ENCODE measurements around the gene C17orf100. TPM values are rescaled to one million over a fixed set of nuclear protein-coding genes. Genes with fewer than 3 reads are reported as not detected.

C17orf100 gene
- total and polyA plus RNA-seq, 10 of the 15 experiments (the other 5 are each of a cell fraction or from before 2014, with no cell fraction given) = 0.84 to 4.7 (median 1.8) TPM

DNA sequence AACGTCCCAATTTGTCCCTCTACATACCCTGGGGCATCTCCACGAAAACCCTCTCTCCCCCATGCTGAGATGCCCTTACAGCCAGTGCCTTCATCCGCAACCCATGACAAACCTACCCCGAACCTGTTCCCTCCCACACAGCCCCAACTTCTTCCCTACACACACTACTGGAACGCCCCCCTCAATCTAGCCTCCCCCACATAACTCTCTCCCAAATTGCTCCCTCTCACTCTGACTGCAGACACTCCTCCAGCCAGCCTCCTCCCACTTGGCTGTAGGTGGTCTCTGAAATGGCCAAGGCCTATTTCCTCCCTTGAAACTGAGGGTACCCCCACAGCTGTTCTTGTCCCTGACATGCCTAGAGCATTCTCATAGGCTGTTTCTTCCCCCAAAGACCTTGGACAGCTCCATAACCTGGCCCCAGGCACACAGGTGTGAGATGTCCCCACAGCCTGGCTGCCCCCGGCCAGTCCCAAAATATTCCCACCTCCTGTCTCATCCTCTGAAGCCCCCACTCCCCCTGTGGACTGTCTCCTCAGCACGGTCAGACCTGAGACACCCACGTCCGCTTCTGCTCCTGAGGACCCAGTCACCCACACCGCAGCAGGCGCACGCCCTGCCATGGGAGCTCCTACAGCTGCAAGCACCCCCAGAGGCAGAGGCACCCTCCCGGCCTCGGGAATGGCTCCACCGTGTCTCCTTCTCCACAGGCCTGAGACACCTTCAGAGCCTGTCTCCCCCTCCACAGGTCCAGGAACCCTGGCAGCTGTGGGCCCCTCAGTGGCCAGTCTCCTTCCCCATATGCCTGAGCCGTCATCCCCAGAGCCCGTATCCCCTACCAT, 14.7 kb upstream of the C17orf100 start:
- CTCF ChIA-PET = interaction anchor here (0.6 kb wide), 1 partner anchor 163 kb away, joined by 3 read pairs; no protein-coding TSS in a partner anchor

More for the DNA sequence above, 14.7 kb upstream of the C17orf100 start:
- H3K27me3 ChIP-seq (replicated peaks in 1 of 2; ENCODE audit: control insufficient read depth in 2 of 2, insufficient read depth in 2 of 2, low read length in 1 of 2) = no peaks in the 10 kb centered on the region
- SMC1A ChIA-PET (ENCODE audit: uncharacterized antibody, unreplicated experiment) = no interaction called here
- peaks cover 29% of the 10 kb centered on the region for H3K79me2 ChIP-seq (ENCODE audit: control insufficient read depth, insufficient read depth, low read length)
- H3K27ac ChIP-seq (ENCODE audit: control insufficient read depth, insufficient read depth) = no peak overlapping the region
- ATAC-seq = no peak
- no peak for FAIRE-seq
- peaks cover 11% of the 10 kb centered on the region; the same call in 1 of the 2 replicates for H3K4me1 ChIP-seq (ENCODE audit: control insufficient read depth, insufficient read depth, low read length)
- TF ChIP-seq, protein P1, sequence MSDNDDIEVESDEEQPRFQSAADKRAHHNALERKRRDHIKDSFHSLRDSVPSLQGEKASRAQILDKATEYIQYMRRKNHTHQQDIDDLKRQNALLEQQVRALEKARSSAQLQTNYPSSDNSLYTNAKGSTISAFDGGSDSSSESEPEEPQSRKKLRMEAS (IDR thresholded peaks at IDR 0.05; ENCODE audit: low read depth, low read length) = no peak
- TF ChIP-seq, protein P2, sequence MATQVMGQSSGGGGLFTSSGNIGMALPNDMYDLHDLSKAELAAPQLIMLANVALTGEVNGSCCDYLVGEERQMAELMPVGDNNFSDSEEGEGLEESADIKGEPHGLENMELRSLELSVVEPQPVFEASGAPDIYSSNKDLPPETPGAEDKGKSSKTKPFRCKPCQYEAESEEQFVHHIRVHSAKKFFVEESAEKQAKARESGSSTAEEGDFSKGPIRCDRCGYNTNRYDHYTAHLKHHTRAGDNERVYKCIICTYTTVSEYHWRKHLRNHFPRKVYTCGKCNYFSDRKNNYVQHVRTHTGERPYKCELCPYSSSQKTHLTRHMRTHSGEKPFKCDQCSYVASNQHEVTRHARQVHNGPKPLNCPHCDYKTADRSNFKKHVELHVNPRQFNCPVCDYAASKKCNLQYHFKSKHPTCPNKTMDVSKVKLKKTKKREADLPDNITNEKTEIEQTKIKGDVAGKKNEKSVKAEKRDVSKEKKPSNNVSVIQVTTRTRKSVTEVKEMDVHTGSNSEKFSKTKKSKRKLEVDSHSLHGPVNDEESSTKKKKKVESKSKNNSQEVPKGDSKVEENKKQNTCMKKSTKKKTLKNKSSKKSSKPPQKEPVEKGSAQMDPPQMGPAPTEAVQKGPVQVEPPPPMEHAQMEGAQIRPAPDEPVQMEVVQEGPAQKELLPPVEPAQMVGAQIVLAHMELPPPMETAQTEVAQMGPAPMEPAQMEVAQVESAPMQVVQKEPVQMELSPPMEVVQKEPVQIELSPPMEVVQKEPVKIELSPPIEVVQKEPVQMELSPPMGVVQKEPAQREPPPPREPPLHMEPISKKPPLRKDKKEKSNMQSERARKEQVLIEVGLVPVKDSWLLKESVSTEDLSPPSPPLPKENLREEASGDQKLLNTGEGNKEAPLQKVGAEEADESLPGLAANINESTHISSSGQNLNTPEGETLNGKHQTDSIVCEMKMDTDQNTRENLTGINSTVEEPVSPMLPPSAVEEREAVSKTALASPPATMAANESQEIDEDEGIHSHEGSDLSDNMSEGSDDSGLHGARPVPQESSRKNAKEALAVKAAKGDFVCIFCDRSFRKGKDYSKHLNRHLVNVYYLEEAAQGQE (IDR thresholded peaks at IDR 0.05; ENCODE audit: low read depth, low read length) = peak; percentile 52; the same call in 1 of the 2 replicates
- BruUV-seq (replicated peaks) = no TSS peak
- no peak overlapping the region for H3K4me2 ChIP-seq (ENCODE audit: control insufficient read depth, insufficient read depth)
- no peaks in the 10 kb centered on the region; the same call in 2 of the 3 replicates for H3K9me3 ChIP-seq (replicated peaks; ENCODE audit: control insufficient read depth, insufficient read depth, low read length)
- 90% methylated on average over 17 of the region's 17 CpGs for WGBS (ENCODE audit: insufficient coverage, insufficient replicate concordance, low lambda C conversion rate, missing lambda C conversion rate)
- RAD21 ChIA-PET (ENCODE audit: unreplicated experiment) = no interaction called here
- no peak overlapping the region for H3K9ac ChIP-seq (ENCODE audit: control insufficient read depth, insufficient read depth, low read length)
- intact Hi-C loops (cut with micrococcal nuclease; ENCODE audit: unreplicated experiment) = no loop called here
- POLR2A ChIA-PET = no interaction called here
- DNase-seq (ENCODE audit: low read depth, low spot score) = no peak
- H3K36me3 ChIP-seq (ENCODE audit: control insufficient read depth in 2 of 2, insufficient read depth in 2 of 2, low read length in 1 of 2) = peaks cover 0 to 8% of the 10 kb centered on the region in 2 experiments; a peak in 1 of 4 replicates
- in situ Hi-C loops (cut with MboI) = no loop called here
- H2AFZ ChIP-seq (ENCODE audit: control insufficient read depth, low read depth, low read length) = no peak overlapping the region
- no peaks in the 10 kb centered on the region for H4K20me1 ChIP-seq (ENCODE audit: control insufficient read depth, insufficient read depth)
- no peak overlapping the region for H3K4me3 ChIP-seq
